ENCODE results near the gene OTOG.

OTOG gene

GRCh38 chr11:17558025-17558780 is 11.1 kb downstream of the OTOG start:
- no peak for TF ChIP-seq TCF12 (IDR thresholded peaks at IDR 0.05; ENCODE audit: low read depth)
- TF ChIP-seq MAX (IDR thresholded peaks at IDR 0.05), result no peak
- no peak for TF ChIP-seq TAF1 (IDR thresholded peaks at IDR 0.05; ENCODE audit: low read depth)
- TF ChIP-seq CREB1 (IDR thresholded peaks at IDR 0.05; ENCODE audit: low read depth), result no peak

GRCh38 chr11:17558916-17559315 is 11.9 kb downstream of the OTOG start:
- no peak for TF ChIP-seq EGR1 (IDR thresholded peaks at IDR 0.05)
- TF ChIP-seq ZBTB7A (IDR thresholded peaks at IDR 0.05; ENCODE audit: low read depth), result no peak
- no peak for TF ChIP-seq TAF1 (IDR thresholded peaks at IDR 0.05; ENCODE audit: low read depth)
- TF ChIP-seq MAX (IDR thresholded peaks at IDR 0.05), result no peak
- TF ChIP-seq EP300 (IDR thresholded peaks at IDR 0.05; ENCODE audit: borderline replicate concordance), result no peak
- no peak for TF ChIP-seq CREB1 (IDR thresholded peaks at IDR 0.05; ENCODE audit: low read depth)
- TF ChIP-seq NFIC (IDR thresholded peaks at IDR 0.05), result no peak
- no peak for TF ChIP-seq USF1 (IDR thresholded peaks at IDR 0.05)
- TF ChIP-seq TCF12 (IDR thresholded peaks at IDR 0.05; ENCODE audit: low read depth), result no peak
- TF ChIP-seq RAD21 (IDR thresholded peaks at IDR 0.05; ENCODE audit: low read depth), result no peak
- no peak for TF ChIP-seq TEAD4 (IDR thresholded peaks at IDR 0.05)

GRCh38 chr11:17559341-17560087 is 12.5 kb downstream of the OTOG start:
- TF ChIP-seq RAD21 (IDR thresholded peaks at IDR 0.05; ENCODE audit: low read depth) (no peak), CREB1 (IDR thresholded peaks at IDR 0.05; ENCODE audit: low read depth) (no peak), REST (IDR thresholded peaks at IDR 0.05; ENCODE audit: low read depth) (no peak), USF1 (IDR thresholded peaks at IDR 0.05) (no peak)

- TF ChIP-seq TCF12 (IDR thresholded peaks at IDR 0.05; ENCODE audit: low read depth) (no peak), MAX (IDR thresholded peaks at IDR 0.05) (no peak), YY1 (IDR thresholded peaks at IDR 0.05; ENCODE audit: low read depth) (no peak), ZBTB7A (IDR thresholded peaks at IDR 0.05; ENCODE audit: low read depth) (no peak), TAF1 (IDR thresholded peaks at IDR 0.05; ENCODE audit: low read depth) (no peak), TEAD4 (IDR thresholded peaks at IDR 0.05) (no peak), CREB1 (IDR thresholded peaks at IDR 0.05; ENCODE audit: low read depth) (no peak), NFIC (IDR thresholded peaks at IDR 0.05) (no peak), EGR1 (IDR thresholded peaks at IDR 0.05) (no peak)
Measured at GRCh38 chr11:17560281-17561110, 13.4 kb downstream of the OTOG start.

GRCh38 chr11:17561111-17561415 is 14.0 kb downstream of the OTOG start:
- no peak for TF ChIP-seq CREB1 (IDR thresholded peaks at IDR 0.05; ENCODE audit: low read depth)
- no peak for TF ChIP-seq TEAD4 (IDR thresholded peaks at IDR 0.05)
- TF ChIP-seq EP300 (IDR thresholded peaks at IDR 0.05; ENCODE audit: borderline replicate concordance), result no peak
- TF ChIP-seq EGR1 (IDR thresholded peaks at IDR 0.05), result no peak
- no peak for TF ChIP-seq NFIC (IDR thresholded peaks at IDR 0.05)
- no peak for TF ChIP-seq USF1 (IDR thresholded peaks at IDR 0.05)
- no peak for TF ChIP-seq RAD21 (IDR thresholded peaks at IDR 0.05; ENCODE audit: low read depth)
- no peak for TF ChIP-seq CEBPB (IDR thresholded peaks at IDR 0.05)
- no peak for TF ChIP-seq TCF12 (IDR thresholded peaks at IDR 0.05; ENCODE audit: low read depth)
- no peak for TF ChIP-seq REST (IDR thresholded peaks at IDR 0.05; ENCODE audit: low read depth)
- TF ChIP-seq FOXM1 (IDR thresholded peaks at IDR 0.05; ENCODE audit: borderline replicate concordance, low read depth), result no peak
- no peak for TF ChIP-seq TAF1 (IDR thresholded peaks at IDR 0.05; ENCODE audit: low read depth)
- TF ChIP-seq ZBTB7A (IDR thresholded peaks at IDR 0.05; ENCODE audit: low read depth), result no peak
- TF ChIP-seq MAX (IDR thresholded peaks at IDR 0.05), result no peak

All from Ishikawa (cell line).